Measurements from ENCODE around the gene TIMD4. TPM values are rescaled to one million over a fixed set of nuclear protein-coding genes. Genes with fewer than 3 reads are reported as not detected.

TIMD4 gene
- total and polyA plus RNA-seq, 9 of the 15 experiments (the other 6 are each of a cell fraction or from before 2014, with no cell fraction given), result not detected

DNA sequence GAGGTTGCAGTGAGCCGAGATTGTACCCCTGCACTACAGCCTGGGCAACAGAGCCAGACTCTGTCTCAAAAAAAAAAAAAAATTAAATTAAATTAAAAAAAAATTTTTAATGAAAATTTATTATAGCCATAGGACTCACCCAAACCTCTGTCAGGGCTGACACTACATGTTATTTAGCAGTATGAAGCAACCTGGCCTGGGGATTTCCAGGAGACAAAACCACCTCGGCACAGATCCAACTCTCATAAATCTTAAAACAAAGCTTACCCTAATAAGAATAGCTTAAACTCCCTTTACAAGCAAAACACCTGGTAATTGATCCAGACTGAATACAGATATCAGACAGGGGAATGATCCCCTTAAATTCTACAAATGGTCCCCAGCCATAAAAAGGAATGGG lies 74.5 kb downstream of the TIMD4 start (continued):
- TF ChIP-seq ZNF57 (CRISPR knock-in tag; IDR thresholded peaks at IDR 0.05), result no peak
- TF ChIP-seq TRIM28 (IDR thresholded peaks at IDR 0.05), result no peak

DNA sequence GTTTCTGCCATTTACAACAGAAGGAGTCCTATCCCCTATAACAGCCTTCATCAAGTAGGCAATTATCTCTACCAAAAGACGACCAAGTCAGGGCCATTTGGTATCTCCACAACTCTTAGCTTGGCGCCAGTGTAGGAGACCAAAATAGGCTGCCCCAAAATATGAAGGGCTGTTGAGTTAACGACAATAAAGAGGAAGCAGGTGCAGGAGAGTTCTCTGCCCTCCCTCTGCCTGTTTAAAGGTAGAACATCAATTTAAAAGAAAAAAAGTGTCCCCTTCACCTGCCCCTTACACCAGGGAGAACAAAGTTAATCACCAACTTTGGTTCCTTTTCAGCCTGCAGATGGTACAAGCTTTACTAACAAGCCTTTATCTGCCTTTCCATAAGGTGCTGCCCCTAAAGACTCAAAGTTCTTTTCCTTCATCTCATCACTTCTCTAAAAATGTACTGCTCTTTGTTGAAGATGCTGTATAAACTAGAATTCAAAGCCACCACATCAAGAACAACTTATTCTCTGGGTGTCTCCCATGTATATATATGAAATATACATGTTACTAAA lies 79.6 kb downstream of the TIMD4 start:
- Histone ChIP-seq H3K27ac (ENCODE audit: extremely low read depth, low read depth, low read length) (no peak overlapping the region), H3K9ac (ENCODE audit: insufficient read depth in 1 of 2, low read depth in 2 of 2, low read length in 2 of 2) (no peak overlapping the region), H4K20me1 (replicated peaks; ENCODE audit: control insufficient read depth, insufficient read depth, low read length) (no peaks in the 10 kb centered on the region), H3K27me3 (ENCODE audit: control insufficient read depth in 2 of 2, insufficient read depth in 2 of 2, low read length in 2 of 2) (no peaks in the 10 kb centered on the region), H2AFZ (ENCODE audit: low read depth, low read length) (no peak overlapping the region), H3K79me2 (ENCODE audit: control insufficient read depth, insufficient read depth, low read length) (no peaks in the 10 kb centered on the region), H3K36me3 (ENCODE audit: control insufficient read depth, insufficient read depth, low read length) (no peaks in the 10 kb centered on the region), H3K9me3 (replicated peaks; ENCODE audit: control insufficient read depth, insufficient read depth, low read depth, low read length) (no peaks in the 10 kb centered on the region), H3K4me1 (replicated peaks in 1 of 2; ENCODE audit: control insufficient read depth in 2 of 2, insufficient read depth in 2 of 2, low read length in 2 of 2) (no peaks in the 10 kb centered on the region), H3K4me3 (no peak overlapping the region), H3K4me2 (ENCODE audit: insufficient read depth, low read length) (no peak overlapping the region), H3K9me1 (ENCODE audit: control insufficient read depth, insufficient read depth, low read length) (no peaks in the 10 kb centered on the region)
- 0% methylated on average over 3 of the region's 3 CpGs for whole genome bisulfite sequencing (ENCODE audit: insufficient coverage, low coverage, missing lambda C conversion rate)
- CTCF ChIA-PET (ENCODE audit: low intra/inter-chr PET ratio), result no interaction called here
- BruUV-seq (replicated peaks), result no TSS peak
- in situ Hi-C loops (cut with MboI), result no loop called here
- FAIRE-seq, result no peak
- no peak for DNase-seq (ENCODE audit: extremely low read depth in 1 of 4, low spot score in 3 of 4)
- POLR2A ChIA-PET, result no interaction called here
- intact Hi-C loops (cut with micrococcal nuclease), result no loop called here
- ATAC-seq, result no peak
- TF ChIP-seq CHD2 (IDR thresholded peaks at IDR 0.05; ENCODE audit: low read depth, low read length) (no peak), FOXK1 (CRISPR knock-in tag; IDR thresholded peaks at IDR 0.05; ENCODE audit: borderline replicate concordance) (no peak), KAT7 (CRISPR knock-in tag; IDR thresholded peaks at IDR 0.05; ENCODE audit: borderline replicate concordance) (no peak), ETV6 (IDR thresholded peaks at IDR 0.05; ENCODE audit: borderline replicate concordance in 1 of 2, low read depth in 2 of 2, low read length in 1 of 2) (no peak), ETV6 (CRISPR knock-in tag; IDR thresholded peaks at IDR 0.05; ENCODE audit: borderline replicate concordance) (no peak), MEF2A (IDR thresholded peaks at IDR 0.05; ENCODE audit: control insufficient read depth, low read depth, low read length) (no peak), ZFPM2 (CRISPR knock-in tag; IDR thresholded peaks at IDR 0.05) (no peak), GABPB2 (CRISPR knock-in tag; conservative IDR thresholded peaks at IDR 0.05) (no peak), STAG1 (CRISPR knock-in tag; IDR thresholded peaks at IDR 0.05; ENCODE audit: borderline replicate concordance) (no peak), MCM7 (IDR thresholded peaks at IDR 0.05) (no peak), ETV5 (CRISPR knock-in tag; IDR thresholded peaks at IDR 0.05; ENCODE audit: low read depth) (no peak), CBFA2T3 (IDR thresholded peaks at IDR 0.05) (no peak)
- TF ChIP-seq, protein P1, sequence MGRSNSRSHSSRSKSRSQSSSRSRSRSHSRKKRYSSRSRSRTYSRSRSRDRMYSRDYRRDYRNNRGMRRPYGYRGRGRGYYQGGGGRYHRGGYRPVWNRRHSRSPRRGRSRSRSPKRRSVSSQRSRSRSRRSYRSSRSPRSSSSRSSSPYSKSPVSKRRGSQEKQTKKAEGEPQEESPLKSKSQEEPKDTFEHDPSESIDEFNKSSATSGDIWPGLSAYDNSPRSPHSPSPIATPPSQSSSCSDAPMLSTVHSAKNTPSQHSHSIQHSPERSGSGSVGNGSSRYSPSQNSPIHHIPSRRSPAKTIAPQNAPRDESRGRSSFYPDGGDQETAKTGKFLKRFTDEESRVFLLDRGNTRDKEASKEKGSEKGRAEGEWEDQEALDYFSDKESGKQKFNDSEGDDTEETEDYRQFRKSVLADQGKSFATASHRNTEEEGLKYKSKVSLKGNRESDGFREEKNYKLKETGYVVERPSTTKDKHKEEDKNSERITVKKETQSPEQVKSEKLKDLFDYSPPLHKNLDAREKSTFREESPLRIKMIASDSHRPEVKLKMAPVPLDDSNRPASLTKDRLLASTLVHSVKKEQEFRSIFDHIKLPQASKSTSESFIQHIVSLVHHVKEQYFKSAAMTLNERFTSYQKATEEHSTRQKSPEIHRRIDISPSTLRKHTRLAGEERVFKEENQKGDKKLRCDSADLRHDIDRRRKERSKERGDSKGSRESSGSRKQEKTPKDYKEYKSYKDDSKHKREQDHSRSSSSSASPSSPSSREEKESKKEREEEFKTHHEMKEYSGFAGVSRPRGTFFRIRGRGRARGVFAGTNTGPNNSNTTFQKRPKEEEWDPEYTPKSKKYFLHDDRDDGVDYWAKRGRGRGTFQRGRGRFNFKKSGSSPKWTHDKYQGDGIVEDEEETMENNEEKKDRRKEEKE (IDR thresholded peaks at IDR 0.05; ENCODE audit: borderline replicate concordance in 1 of 2, control insufficient read depth in 1 of 2, low read depth in 2 of 2, low read length in 1 of 2), result no peak
- TF ChIP-seq, protein P2, sequence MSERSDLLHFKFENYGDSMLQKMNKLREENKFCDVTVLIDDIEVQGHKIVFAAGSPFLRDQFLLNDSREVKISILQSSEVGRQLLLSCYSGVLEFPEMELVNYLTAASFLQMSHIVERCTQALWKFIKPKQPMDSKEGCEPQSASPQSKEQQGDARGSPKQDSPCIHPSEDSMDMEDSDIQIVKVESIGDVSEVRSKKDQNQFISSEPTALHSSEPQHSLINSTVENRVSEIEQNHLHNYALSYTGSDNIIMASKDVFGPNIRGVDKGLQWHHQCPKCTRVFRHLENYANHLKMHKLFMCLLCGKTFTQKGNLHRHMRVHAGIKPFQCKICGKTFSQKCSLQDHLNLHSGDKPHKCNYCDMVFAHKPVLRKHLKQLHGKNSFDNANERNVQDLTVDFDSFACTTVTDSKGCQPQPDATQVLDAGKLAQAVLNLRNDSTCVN (CRISPR knock-in tag; IDR thresholded peaks at IDR 0.05), result no peak
